HG02973 (cell line): ENCODE results near the gene MUC2.

ENCODE experiments used
- ATAC-seq: cut with Tn5 transposase; IDR thresholded peaks from one replicate; pipeline ENCODE4 v1.9.1; 2021; ENCODE audit warnings: moderate library complexity; ENCODE audit not compliant: unreplicated experiment

MUC2 gene

GRCh38 chr11:1118755-1119603 lies 44.3 kb downstream of the MUC2 start:
- no peak for ATAC-seq

- no peak for ATAC-seq
Observed at GRCh38 chr11:1119604-1120146, 45.0 kb downstream of the MUC2 start.

GRCh38 chr11:1120532-1121330 lies 46.1 kb downstream of the MUC2 start:
- no peak for ATAC-seq

GRCh38 chr11:1121331-1121812 lies 46.7 kb downstream of the MUC2 start:
- ATAC-seq: no peak

GRCh38 chr11:1121813-1122663 lies 47.4 kb downstream of the MUC2 start:
- no peak for ATAC-seq

GRCh38 chr11:1122664-1123002 lies 48.0 kb downstream of the MUC2 start:
- ATAC-seq: no peak

- no peak for ATAC-seq
Observed at GRCh38 chr11:1123970-1124369, 49.3 kb downstream of the MUC2 start.
